GM10266 (cell line): Measurements from ENCODE around the gene HNRNPU.

Experiments
- DNase-seq: peaks from one replicate; pipeline ENCODE4 v3.0.0; 2012; ENCODE audit errors: extremely low spot score
- TF ChIP-seq, protein P1 (sequence below): IDR thresholded peaks from 2 replicates; pipeline ENCODE4 v1.5.1; 2012; ENCODE audit warnings: mild to moderate bottlenecking, low read depth; ENCODE audit not compliant: control insufficient read depth, insufficient read depth; ENCODE audit errors: missing control alignments

HNRNPU gene

DNA sequence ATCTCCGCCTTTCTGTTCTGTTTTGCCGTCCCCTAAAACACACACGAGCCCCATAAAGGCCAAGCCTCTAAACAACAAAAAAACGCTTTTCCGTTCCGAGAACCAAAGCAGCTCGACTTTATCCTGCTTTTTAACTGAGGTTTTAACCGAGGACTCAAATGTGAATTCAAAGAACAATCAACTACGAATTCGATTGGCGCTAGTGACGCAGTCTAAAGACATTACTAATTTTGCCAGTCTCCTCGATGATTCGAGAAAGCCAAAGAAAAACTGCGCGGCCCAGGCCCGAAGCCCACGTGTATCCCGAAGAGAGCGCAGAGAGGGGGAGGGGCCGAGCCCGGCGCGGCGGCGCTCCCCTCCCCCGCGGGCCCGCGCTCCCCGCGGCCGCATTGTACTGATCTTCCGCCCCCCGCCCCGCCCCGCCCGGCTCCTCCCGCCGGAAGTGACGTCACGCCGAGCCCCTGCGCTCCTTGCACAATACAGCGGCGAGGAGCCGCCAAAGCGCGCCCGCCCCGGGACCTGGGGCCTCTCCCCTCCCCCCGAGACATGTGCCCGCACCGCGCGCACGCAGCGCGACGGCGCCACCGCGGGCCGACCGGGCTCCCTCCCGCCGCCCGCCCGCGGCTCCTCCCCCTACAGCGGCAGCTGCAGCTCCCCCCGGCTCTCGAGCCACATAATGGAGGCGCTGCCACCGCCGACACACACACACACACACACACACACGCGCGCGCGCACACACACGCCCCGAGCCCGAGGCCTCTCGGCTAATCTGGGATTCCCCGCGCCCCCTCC is 1.4 kb downstream of the HNRNPU start:
- TF ChIP-seq, protein P1, sequence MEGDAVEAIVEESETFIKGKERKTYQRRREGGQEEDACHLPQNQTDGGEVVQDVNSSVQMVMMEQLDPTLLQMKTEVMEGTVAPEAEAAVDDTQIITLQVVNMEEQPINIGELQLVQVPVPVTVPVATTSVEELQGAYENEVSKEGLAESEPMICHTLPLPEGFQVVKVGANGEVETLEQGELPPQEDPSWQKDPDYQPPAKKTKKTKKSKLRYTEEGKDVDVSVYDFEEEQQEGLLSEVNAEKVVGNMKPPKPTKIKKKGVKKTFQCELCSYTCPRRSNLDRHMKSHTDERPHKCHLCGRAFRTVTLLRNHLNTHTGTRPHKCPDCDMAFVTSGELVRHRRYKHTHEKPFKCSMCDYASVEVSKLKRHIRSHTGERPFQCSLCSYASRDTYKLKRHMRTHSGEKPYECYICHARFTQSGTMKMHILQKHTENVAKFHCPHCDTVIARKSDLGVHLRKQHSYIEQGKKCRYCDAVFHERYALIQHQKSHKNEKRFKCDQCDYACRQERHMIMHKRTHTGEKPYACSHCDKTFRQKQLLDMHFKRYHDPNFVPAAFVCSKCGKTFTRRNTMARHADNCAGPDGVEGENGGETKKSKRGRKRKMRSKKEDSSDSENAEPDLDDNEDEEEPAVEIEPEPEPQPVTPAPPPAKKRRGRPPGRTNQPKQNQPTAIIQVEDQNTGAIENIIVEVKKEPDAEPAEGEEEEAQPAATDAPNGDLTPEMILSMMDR = no peak
- peak; percentile 96 for DNase-seq

- TF ChIP-seq, protein P1 = no peak
Measured at GRCh38 chr1:244862354-244862698, 2.0 kb downstream of the HNRNPU start.

DNA sequence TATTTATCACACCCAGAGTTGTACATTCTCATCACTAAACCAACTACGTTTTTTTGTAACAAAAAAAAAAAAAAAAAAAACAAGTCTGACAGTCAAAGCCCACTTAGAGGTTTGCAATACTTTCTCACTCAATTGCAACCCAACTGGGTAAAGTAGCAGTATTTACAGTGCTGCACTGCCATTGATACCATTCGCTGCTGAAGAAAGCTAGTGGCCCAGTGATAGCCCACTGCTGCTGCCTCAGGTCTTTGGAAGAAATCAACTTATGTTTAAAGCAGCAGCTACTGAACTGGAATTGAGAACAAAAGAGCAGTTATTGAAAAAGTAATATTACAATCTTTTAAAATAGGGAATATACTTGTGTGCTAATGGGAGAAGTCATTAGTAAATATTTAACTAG is 2.7 kb downstream of the HNRNPU start:
- no peak for DNase-seq
- TF ChIP-seq, protein P1 = no peak

More at GRCh38 chr1:244862354-244862698, 2.0 kb downstream of the HNRNPU start:
- DNase-seq = no peak

- TF ChIP-seq, protein P1 = no peak
- no peak for DNase-seq
Measured at GRCh38 chr1:244860914-244861610, 3.3 kb downstream of the HNRNPU start.

DNA sequence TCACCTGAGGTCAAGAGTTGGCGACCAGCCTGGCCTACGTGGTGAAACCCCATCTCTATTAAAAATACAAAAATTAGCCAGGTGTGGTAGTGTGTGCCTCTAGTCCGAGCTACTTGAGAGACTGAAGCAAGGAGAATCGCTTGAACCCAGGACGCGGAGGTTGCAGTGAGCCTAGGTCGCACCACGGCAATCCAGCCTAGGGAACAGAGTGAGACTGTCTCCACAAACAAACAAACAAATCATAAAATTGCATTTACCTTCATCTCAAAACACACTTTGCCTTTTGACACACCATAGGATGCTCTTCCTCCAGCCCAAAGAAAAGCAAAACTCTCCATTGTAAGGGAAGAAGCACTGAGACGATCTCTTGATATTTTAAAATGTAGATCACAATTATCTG is 4.3 kb downstream of the HNRNPU start:
- TF ChIP-seq, protein P1 = no peak
- DNase-seq = no peak

DNA sequence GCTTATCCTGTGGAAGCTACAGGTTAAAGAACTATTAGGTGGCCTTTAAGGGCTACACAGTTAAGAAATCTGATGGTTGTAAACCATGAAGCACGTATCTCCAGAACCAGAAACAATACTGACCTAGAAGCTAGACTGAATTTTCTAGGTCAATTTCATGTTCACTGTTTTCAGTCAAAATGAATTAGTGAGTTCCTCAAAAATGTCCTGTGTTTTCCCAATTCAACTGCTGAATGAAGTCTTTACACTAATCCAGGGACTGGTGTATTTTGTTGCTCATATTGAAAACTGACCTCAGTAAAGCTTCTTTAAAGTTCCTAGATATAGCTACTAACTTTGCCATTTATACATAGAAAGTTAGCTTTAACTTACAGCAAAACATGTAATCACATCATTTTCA is 6.0 kb downstream of the HNRNPU start:
- DNase-seq = no peak
- TF ChIP-seq, protein P1 = no peak

GRCh38 chr1:244857761-244858160 is 6.6 kb downstream of the HNRNPU start:
- TF ChIP-seq, protein P1 = no peak
- no peak for DNase-seq
